ENCODE results near the gene MMP28. TPM values are rescaled to one million over a fixed set of nuclear protein-coding genes. Genes with fewer than 3 reads are reported as not detected.

MMP28 gene
- total RNA-seq, 1 donor = 8.1 TPM

- peaks cover 9% of the 10 kb centered on the region for H3K4me1 ChIP-seq (ENCODE audit: insufficient read depth, low read length)
- H3K9me3 ChIP-seq (ENCODE audit: low read depth, low read length) = no peaks in the 10 kb centered on the region
- peaks cover 3% of the 10 kb centered on the region for H3K27me3 ChIP-seq (ENCODE audit: insufficient read depth, low read length)
- no peak overlapping the region for H3K4me3 ChIP-seq (ENCODE audit: low read length)
Observed at GRCh38 chr17:35731917-35732805, 63.3 kb downstream of the MMP28 start.

- Histone ChIP-seq H3K4me3 (ENCODE audit: low read length) (no peak within 1 kb of the TSS), H3K27me3 (ENCODE audit: insufficient read depth, low read length) (peaks cover 3% of the 10 kb centered on the region), H3K9me3 (ENCODE audit: low read depth, low read length) (no peaks in the 10 kb centered on the region), H3K4me1 (ENCODE audit: insufficient read depth, low read length) (peaks cover 9% of the 10 kb centered on the region)
Observed at GRCh38 chr17:35731239-35731916, 64.1 kb downstream of the MMP28 start, which contains the start of gene RASL10B. Gene RASL10B, plus strand, starts transcription at chr17:35731639. Its CDS starts 3,546 bp downstream, at chr17:35735185.

- H3K4me3 ChIP-seq (ENCODE audit: low read length) = no peak overlapping the region
- H3K27me3 ChIP-seq (ENCODE audit: insufficient read depth, low read length) = peaks cover 3% of the 10 kb centered on the region
- no peaks in the 10 kb centered on the region for H3K9me3 ChIP-seq (ENCODE audit: low read depth, low read length)
- peaks cover 9% of the 10 kb centered on the region for H3K4me1 ChIP-seq (ENCODE audit: insufficient read depth, low read length)
Observed at GRCh38 chr17:35730400-35731005, 64.9 kb downstream of the MMP28 start.

- H3K4me3 ChIP-seq (ENCODE audit: low read length) = no peak overlapping the region
- H3K4me1 ChIP-seq (ENCODE audit: insufficient read depth, low read length) = peaks cover 9% of the 10 kb centered on the region
- peaks cover 3% of the 10 kb centered on the region for H3K27me3 ChIP-seq (ENCODE audit: insufficient read depth, low read length)
- H3K9me3 ChIP-seq (ENCODE audit: low read depth, low read length) = no peaks in the 10 kb centered on the region
Observed at GRCh38 chr17:35729405-35729833, 66.0 kb downstream of the MMP28 start.

- Histone ChIP-seq H3K4me1 (ENCODE audit: insufficient read depth, low read length) (peaks cover 9% of the 10 kb centered on the region), H3K4me3 (ENCODE audit: low read length) (no peak overlapping the region), H3K9me3 (ENCODE audit: low read depth, low read length) (no peaks in the 10 kb centered on the region), H3K27me3 (ENCODE audit: insufficient read depth, low read length) (peaks cover 3% of the 10 kb centered on the region)
Observed at GRCh38 chr17:35728551-35728950, 66.9 kb downstream of the MMP28 start.

- Histone ChIP-seq H3K4me1 (ENCODE audit: insufficient read depth, low read length) (peaks cover 9% of the 10 kb centered on the region), H3K4me3 (ENCODE audit: low read length) (no peak overlapping the region), H3K9me3 (ENCODE audit: low read depth, low read length) (no peaks in the 10 kb centered on the region), H3K27me3 (ENCODE audit: insufficient read depth, low read length) (peaks cover 3% of the 10 kb centered on the region)
Observed at GRCh38 chr17:35727635-35728034, 67.8 kb downstream of the MMP28 start.

GRCh38 chr17:35726953-35727460 lies 68.4 kb downstream of the MMP28 start:
- Histone ChIP-seq H3K4me3 (ENCODE audit: low read length) (no peak overlapping the region), H3K9me3 (ENCODE audit: low read depth, low read length) (no peaks in the 10 kb centered on the region), H3K27me3 (ENCODE audit: insufficient read depth, low read length) (peaks cover 3% of the 10 kb centered on the region), H3K4me1 (ENCODE audit: insufficient read depth, low read length) (peaks cover 9% of the 10 kb centered on the region)

- H3K4me3 ChIP-seq (ENCODE audit: low read length) = no peak overlapping the region
- H3K27me3 ChIP-seq (ENCODE audit: insufficient read depth, low read length) = peaks cover 3% of the 10 kb centered on the region
- H3K9me3 ChIP-seq (ENCODE audit: low read depth, low read length) = no peaks in the 10 kb centered on the region
- peaks cover 8% of the 10 kb centered on the region for H3K4me1 ChIP-seq (ENCODE audit: insufficient read depth, low read length)
Observed at GRCh38 chr17:35726127-35726952, 69.1 kb downstream of the MMP28 start.

- Histone ChIP-seq H3K4me1 (ENCODE audit: insufficient read depth, low read length) (peaks cover 2% of the 10 kb centered on the region), H3K9me3 (ENCODE audit: low read depth, low read length) (no peaks in the 10 kb centered on the region), H3K27me3 (ENCODE audit: insufficient read depth, low read length) (peaks cover under 1% of the 10 kb centered on the region), H3K4me3 (ENCODE audit: low read length) (no peak overlapping the region)
Observed at GRCh38 chr17:35725802-35726126, 69.7 kb downstream of the MMP28 start.

- Histone ChIP-seq H3K9me3 (ENCODE audit: low read depth, low read length) (no peaks in the 10 kb centered on the region), H3K4me3 (ENCODE audit: low read length) (no peak overlapping the region), H3K27me3 (ENCODE audit: insufficient read depth, low read length) (no peaks in the 10 kb centered on the region), H3K4me1 (ENCODE audit: insufficient read depth, low read length) (no peaks in the 10 kb centered on the region)
Observed at GRCh38 chr17:35725058-35725457, 70.4 kb downstream of the MMP28 start.

- H3K9me3 ChIP-seq (ENCODE audit: low read depth, low read length) = no peaks in the 10 kb centered on the region
- no peaks in the 10 kb centered on the region for H3K4me1 ChIP-seq (ENCODE audit: insufficient read depth, low read length)
- no peaks in the 10 kb centered on the region for H3K27me3 ChIP-seq (ENCODE audit: insufficient read depth, low read length)
- no peak overlapping the region for H3K4me3 ChIP-seq (ENCODE audit: low read length)
Observed at GRCh38 chr17:35723735-35724134, 71.7 kb downstream of the MMP28 start.

GRCh38 chr17:35717475-35717874 lies 78.0 kb downstream of the MMP28 start:
- H3K4me1 ChIP-seq (ENCODE audit: insufficient read depth, low read length) = peaks cover 3% of the 10 kb centered on the region
- H3K27me3 ChIP-seq (ENCODE audit: insufficient read depth, low read length) = no peaks in the 10 kb centered on the region
- H3K4me3 ChIP-seq (ENCODE audit: low read length) = no peak overlapping the region
- no peaks in the 10 kb centered on the region for H3K9me3 ChIP-seq (ENCODE audit: low read depth, low read length)

GRCh38 chr17:35716897-35717465 lies 78.5 kb downstream of the MMP28 start:
- H3K27me3 ChIP-seq (ENCODE audit: insufficient read depth, low read length) = no peaks in the 10 kb centered on the region
- H3K4me1 ChIP-seq (ENCODE audit: insufficient read depth, low read length) = peaks cover 3% of the 10 kb centered on the region
- no peaks in the 10 kb centered on the region for H3K9me3 ChIP-seq (ENCODE audit: low read depth, low read length)
- no peak overlapping the region for H3K4me3 ChIP-seq (ENCODE audit: low read length)

- H3K9me3 ChIP-seq (ENCODE audit: low read depth, low read length) = no peaks in the 10 kb centered on the region
- H3K27me3 ChIP-seq (ENCODE audit: insufficient read depth, low read length) = no peaks in the 10 kb centered on the region
- no peak overlapping the region for H3K4me3 ChIP-seq (ENCODE audit: low read length)
- H3K4me1 ChIP-seq (ENCODE audit: insufficient read depth, low read length) = peaks cover 3% of the 10 kb centered on the region
Observed at GRCh38 chr17:35716173-35716572, 79.3 kb downstream of the MMP28 start.

All from mononuclear cell (primary cell).